ENCODE results near the gene TRIM41.
"Not testable (repeated sequence)": the region's sequence is repeated elsewhere in the genome, so short reads cannot be mapped to it uniquely, and the experiment has no call there.

The TRIM41 gene

DNA sequence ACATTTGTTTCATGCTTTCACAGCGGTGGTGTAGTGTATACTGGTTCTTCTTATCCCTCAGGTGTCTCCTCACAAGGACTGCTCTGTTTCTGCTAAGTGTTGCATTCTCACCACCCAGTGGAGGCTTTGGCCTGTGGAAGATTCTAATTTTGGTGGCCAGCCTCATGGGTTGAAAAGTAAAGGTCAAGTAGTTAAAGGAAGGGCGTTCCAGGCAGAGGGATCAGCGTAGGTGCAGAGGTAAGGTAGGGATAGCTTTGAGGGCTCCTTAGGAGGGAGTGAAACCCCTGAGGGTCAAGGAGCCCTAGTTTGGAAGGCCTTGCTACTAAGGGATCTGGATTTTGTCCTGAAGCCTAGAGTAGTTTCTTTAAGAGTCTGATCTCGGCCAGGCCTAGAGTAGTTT lies 25.2 kb downstream of the TRIM41 start:
- DNase-seq (ENCODE audit: low read depth in 2 of 2), result no peak

DNA sequence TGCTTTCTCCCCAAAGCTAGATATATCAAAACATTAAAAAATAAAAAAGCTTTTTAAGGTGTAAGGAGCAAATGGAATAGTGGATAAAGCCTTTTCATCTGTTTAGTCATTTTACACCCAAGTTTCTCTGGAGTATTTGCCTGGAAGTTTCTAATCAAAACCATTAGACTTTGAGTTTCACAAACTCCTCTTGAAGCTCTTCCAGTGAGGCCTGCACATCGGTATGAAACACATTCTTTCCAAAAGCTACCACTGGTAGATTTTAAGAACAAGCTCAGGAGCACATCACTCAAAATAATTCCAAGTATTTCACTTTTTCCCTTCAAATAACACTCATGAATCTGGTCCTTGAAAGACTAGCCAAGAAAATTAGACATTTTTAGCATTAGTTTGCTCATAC lies 32.2 kb downstream of the TRIM41 start:
- no peak for DNase-seq (ENCODE audit: low read depth in 2 of 2)

DNA sequence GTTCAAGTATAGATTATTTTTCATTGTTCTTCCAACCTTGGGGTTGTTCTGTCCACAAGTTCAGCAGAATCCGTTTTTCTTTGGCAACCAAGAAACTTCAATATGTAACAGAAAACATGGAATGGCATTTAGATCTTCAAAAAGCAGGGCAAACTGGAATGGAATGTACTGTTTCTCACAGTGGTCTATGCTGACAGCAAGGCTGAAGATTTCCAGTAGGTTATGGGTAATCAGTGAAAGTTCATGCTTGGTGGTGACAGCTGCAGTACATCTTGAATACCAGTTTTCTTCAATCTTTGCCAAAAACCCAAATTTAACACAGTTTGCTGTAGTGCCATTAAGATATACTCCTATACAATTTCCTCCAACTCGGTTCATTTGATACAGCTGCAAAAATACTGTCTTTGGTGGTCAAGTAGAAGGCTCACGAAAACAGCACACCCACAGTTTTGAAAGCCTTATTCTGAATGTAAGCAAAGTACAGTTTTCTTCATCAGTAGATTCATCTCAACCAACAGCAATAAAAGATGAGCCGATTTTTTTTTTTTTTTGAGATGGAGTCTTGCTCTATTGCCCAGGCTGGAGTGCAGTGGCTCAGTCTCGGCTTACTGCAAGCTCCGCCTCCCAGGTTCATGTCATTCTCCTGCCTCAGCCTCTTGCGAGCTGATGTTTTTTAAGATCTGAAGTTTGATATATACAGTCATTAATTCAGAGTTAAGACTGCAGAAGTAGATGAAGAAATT lies 32.9 kb downstream of the TRIM41 start:
- DNase-seq (ENCODE audit: low read depth in 2 of 2), result no peak

DNA sequence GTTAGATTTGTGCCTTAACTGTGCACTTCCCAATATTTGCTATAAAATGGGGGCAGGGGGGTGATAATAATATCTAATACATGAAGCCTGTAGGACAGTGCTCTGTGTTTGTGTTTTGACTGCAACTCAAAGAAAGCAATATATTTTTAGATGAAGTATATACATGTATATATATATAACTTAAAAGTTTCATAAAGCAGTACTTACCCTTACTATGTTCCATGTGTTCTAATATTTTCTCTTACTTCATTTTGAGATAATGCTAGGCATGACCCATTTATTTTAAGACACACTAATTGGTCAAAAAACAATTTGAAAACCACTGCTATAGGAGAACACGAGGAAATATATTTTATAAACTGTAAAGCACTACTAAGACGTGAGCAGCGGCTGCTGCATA lies 35.5 kb downstream of the TRIM41 start:
- no peak for DNase-seq (ENCODE audit: low read depth in 2 of 2)

DNA sequence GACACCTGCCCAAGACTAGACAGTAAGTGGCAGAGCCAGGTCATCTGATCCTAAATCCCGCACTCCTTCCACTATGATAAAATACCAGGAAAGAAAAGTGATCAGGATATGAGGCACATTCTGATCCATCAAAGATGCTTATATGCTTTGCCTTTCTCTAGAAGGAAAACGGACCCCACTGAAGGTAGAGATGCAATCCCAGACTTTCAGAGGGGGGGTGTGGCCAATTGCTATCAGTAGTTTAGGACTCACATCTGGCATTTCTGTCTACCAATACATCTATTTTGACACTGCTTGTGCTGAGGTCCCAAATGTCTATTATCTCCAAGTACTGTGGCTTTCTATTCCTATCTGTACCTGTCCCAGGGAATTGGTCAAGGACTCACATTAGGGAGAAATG lies 36.2 kb downstream of the TRIM41 start:
- no peak for DNase-seq (ENCODE audit: low read depth in 2 of 2)

DNA sequence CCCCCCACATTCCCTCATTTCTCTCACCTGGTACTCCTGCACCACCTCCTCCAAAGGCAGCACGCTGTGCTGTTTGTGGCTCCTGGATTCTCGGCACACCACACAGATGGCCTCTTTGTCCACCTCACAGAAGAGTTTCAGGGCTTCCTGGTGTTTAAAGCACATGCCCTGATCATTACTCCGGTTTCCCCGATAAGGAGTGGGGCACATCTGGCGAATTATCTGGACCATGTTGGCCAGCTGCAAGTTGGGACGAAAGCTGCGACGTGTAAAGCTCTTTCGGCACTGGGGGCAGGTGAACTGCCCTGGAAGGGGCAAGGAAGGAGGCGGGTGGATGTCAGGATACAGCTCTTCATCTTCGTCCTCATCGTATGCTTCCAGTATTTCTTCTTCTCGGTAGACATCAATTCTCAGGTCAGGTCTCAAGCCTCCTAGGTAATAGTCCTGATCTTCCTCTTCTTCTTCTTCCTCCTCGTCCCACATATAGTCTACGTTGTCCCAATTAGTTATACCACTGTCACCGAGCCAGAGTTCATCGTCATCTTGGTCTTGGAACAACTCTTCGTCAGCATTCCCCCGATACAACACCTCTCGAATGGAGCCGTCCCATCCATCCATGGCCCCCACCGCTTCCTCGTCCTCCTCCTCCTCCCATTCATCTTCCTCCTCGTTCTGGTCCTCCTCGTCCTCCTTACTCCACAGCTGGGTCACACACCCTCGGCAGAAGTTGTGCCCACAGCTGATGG lies 37.1 kb downstream of the TRIM41 start:
- no peak for DNase-seq (ENCODE audit: low read depth in 2 of 2)

DNA sequence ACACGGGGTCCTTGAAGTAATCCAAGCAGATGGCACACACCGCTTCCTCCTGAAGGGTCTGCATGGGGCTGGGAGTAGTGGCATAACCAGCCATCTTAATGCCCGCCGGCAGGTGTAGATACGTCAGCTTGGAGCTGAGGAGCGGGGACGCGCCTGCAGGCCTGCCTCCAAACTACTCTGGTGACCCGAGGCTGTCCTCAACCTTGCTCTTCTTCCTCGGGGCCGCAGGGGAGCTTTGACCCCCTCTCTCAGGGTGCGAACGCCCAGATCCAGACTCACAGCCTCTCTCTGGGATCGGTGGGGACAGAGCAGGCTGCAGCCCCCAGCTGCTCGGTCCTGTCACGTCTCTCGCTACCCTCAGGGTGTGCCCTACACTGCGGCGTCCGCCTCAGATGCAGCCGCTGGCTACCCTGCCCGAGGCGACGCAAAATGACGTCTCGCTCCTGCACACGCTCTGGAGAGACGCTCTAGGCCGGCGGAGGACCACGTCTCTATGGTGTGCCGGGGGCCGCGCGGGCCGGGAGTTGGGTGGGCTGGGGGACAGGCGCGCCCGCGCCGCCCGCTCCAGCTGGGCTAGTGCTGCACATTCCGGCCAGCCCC lies 37.7 kb downstream of the TRIM41 start, which contains the start of gene TRIM52:
Gene TRIM52 (minus strand): TSS at position 424 of the 600 bp plus-strand sequence. CDS start 330 bp downstream, at position 94.
- peak; percentile 79 to 80 for DNase-seq (ENCODE audit: low read depth in 2 of 2)

DNA sequence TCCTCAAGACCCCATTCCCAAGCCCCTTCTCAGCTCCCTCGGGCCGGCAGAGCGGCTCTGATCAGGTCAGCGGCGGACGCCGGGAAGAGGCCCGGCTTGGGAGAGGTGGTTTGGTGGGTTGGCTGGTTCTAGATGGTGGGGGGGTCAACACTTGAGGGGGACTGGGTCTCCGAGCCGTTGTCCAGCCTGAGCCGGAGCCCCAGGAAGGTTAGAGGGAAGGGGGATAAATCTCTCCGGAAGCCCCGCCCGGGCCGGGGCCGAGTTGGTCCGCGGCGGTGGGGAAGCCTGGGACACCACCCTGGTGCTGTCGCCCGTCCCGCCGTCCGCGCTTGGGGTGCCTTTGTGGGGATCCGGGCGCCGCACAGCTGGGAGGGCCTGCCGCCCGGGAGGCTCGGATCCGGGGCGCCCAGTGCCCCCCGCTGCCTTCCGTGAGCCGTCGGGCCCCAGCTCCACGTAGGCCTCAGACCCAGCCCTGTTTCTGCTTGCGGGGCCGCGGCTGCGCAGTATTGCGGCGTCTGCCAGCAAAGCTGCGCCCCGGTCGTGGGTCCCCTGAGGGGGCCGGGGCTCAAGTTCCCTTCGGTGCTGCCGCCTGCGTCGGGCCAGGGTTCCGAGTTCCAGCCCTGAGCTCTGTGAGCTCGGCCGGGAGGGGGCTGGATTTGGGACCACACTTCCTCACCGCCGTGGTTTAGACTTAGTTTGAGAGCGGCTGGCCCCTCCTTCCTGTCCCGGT lies 38.4 kb downstream of the TRIM41 start:
- peak; percentile 41 to 48 for DNase-seq (ENCODE audit: low read depth in 2 of 2)

DNA sequence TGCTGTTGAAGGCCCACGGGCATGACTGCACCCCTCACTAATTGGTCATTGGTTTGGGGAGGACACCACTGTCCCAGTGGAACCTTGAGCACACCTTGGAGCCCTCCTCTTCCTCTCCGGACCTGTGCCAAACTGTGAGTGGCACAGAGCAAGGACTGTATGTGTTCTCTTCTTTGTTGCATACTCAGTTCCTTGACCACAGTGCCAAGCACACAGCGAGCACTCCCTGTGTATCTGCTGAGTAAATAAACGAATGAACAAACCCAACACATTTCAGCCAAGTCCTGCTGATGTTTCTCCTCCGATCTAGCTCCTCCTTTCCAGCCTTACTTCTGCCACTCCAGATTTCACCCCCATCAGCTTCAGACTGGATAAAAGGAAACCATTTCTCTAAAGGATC lies 40.6 kb downstream of the TRIM41 start:
- DNase-seq (ENCODE audit: low read depth in 2 of 2), result no peak

DNA sequence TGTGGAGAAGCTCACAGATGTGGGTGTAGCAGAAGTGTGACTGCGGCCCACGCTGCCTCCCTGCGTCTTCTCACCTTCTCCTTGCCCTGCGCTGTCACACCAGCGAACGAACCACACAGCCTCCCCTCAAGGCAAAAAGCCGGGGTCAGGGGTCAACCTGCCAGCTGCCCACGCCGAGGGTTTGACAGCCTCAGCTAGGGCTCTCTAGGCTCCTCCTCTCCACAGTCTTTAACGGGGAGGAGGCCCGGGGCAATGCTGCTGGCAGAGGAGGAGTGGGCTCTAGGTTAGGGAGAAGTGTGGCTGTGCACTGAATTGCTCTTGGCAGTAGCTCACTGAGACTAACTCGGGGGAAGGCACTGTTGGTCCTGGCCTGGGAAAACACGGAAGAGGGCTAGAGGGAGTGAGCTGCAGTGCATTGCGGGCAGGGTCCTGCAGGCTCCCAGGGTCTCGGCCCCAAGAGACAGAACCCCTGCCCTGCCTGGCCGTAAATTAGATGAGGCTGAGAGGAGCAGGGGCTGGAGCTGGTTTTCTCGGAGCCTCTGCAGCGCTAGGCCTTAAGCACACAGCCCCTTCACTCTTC lies 42.1 kb downstream of the TRIM41 start:
- DNase-seq (ENCODE audit: low read depth in 2 of 2), result no peak

DNA sequence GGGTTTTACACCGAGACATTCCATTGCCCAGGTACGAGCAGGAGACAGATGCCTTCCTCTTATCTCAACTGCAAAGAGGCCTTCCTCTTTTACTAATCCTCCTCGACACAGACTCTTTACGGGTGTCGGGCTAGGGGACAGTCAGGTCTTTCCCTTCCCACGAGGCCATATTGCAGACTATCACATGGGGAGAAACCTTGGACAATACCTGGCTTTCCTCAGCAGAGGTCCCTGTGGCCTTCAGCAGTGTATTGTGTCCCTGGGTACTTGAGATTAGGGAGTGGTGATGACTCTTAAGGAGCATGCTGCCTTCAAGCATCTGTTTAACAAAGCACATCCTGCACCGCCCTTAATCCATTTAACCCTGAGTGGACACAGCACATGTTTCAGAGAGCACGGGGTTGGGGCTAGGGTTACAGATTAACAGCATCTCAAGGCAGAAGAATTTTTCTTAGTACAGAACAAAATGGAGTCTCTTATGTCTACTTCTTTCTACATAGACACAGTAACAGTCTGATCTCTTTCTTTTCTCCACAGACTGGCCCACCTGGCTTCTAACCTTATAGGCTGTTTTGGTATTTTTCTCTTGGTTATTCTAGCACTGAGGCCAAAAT lies 44.3 kb downstream of the TRIM41 start:
- DNase-seq (ENCODE audit: low read depth in 2 of 2), result not testable (repeated sequence)

DNA sequence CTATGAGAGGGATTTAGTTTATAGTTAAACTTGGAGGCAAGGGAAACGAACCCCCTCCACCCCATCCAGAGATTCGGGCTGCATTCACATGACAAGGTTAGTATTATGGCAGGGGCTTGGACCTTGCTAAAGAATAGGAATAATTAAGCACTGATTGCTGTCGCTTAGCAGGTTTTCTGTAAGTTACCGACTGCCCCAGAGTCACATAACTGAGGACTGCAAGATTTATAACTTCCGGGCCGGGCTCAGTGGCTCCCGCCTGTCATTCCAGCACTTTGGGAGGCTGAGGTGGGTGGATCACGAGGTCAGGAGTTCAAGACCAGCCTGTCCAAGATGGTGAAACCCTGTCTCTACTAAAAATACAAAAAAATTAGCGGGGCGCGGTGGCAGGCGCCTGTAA lies 44.8 kb downstream of the TRIM41 start:
- DNase-seq (ENCODE audit: low read depth in 2 of 2), result not testable (repeated sequence)

DNA sequence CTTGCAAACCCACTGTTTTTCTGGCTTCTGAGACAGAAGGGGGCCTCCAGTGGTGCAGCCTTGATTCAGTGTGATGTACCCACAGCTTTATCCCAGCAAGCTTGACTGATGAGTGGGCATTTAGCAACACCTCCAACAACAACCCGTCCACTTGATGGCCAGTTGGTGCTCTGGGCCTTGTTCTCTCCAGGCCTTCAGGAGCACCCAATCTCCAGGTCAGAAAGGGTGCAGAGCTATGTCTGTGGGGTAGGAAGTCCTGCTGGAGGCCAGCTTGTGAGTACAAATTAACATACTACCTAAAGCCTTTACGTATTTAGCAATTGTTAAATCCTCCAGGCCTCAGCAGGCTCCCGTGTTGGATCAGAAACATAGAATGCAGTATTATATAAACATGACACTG lies 48.0 kb downstream of the TRIM41 start:
- no peak for DNase-seq (ENCODE audit: low read depth in 2 of 2)

DNA sequence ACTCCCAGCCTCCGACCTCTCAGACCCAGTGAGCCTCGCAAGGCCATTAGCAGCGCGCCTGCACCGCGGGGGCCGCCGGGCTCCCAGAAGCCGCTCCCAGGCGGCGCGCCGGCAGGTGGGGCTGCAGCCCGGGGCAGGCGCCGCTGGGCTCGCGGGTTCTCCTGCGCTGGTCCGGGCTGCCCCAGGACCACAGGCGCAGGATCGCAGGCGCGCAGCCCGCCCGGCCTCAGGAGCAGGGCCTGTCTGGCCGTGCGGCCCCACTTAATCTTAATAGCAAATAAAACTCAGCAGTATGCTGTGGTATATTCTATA lies 50.3 kb downstream of the TRIM41 start:
- not testable (repeated sequence) for DNase-seq (ENCODE audit: low read depth in 2 of 2)

DNA sequence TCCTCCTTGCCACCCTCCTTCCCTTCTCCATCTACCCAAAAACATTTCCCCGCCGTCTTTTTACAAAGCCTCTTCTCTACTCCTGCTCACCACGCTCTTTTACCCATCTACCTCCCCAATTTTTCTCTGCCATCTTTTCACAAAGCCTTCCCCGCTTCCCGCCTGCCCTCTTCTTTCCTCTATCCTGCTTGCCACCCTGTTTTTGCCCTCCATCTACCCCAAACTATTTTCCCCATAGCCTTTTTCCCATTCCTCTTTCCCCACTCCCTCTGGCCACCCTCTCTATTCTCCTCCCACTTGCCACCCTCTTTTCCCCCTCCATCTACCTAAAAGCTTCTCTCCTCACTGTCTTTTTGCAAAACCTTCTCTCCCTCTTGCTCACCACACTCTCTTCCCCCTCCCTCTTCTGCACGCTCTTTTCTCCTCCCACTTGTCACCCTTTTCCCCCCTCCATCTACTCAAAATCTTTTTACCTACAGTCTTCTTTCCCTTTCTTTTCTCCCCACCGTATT lies 57.2 kb downstream of the TRIM41 start:
- DNase-seq (ENCODE audit: low read depth in 2 of 2), result no peak

DNA sequence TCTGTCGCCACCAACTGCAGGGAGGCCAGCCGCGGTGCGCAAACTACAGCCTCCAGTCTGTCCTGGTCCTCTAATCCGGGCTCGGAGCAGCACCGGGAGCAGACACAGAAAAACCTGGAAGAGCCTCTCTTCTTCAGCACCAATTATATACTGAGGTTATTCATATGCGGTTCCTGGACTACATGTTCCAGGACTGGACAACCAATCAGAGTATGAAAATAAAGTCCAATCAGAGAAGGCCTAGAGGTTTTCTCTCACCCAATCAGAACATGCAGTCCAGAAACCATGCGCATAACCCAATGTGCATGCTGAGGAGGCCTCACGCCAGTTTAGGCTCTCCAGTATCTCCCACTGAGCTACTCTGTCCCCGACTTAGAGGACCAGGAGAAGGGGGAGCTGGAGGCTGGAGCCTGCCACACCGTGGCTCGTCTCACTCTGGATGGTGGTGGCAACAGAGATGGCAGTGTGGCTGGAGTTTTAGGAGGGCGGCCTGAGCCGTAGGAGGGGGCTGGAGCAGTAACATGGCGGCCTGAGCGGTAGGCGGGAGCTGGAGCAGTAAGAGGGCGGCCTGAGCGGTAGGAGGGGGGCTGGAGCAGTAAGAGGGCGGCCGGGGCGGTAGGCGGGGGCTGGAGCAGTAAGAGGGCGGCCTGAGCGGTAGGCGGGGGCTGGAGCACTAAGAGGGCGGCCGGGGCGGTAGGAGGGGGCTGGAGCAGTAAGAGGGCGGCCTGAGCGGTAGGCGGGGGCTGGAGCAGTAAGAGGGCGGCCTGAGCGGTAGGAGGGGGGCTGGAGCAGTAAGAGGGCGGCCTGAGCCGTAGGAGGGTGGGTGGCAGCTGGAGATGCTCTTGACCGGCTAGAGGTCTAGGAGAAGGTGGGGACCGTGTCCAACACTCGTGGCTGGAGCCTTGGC lies 58.2 kb downstream of the TRIM41 start:
- DNase-seq (ENCODE audit: low read depth in 2 of 2), result no peak

DNA sequence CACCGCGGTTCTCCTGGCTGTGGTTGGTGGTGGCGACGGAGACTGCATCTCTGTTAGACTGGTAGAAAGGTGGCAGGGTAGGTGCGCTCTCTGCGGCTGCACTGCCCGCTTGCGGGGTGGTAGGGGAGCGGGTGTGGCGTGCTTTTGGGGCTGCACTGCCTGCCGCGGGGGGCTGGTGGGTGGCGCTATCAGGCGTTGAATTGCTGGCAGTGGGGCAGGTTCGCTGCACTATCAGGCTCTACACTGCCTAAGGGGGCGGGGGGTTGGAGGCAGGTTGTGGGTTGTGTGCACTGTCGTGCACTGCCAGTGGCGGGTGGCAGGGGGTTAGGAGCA lies 58.9 kb downstream of the TRIM41 start:
- DNase-seq (ENCODE audit: low read depth in 2 of 2), result no peak

DNA sequence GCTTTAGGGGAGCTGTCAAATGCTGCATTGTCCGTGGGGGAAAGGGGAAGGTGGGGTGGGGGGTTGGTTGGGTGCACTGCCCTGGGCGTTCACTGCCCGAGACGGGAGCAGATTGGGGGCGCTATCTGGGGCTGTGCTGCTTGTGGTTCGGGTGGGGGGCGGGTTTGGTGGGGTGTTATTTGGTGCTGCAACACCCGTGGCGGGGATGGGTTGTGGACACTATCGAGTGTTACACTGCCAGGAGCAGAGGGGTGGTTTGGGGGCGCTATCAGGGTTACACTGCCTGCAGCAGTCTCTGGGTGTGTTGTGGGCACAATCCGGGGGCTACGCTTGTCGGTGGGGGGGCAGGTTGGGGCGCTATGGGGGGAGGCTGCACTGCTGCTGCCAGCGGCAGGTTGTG lies 59.3 kb downstream of the TRIM41 start:
- not testable (repeated sequence) for DNase-seq (ENCODE audit: low read depth in 2 of 2)

DNA sequence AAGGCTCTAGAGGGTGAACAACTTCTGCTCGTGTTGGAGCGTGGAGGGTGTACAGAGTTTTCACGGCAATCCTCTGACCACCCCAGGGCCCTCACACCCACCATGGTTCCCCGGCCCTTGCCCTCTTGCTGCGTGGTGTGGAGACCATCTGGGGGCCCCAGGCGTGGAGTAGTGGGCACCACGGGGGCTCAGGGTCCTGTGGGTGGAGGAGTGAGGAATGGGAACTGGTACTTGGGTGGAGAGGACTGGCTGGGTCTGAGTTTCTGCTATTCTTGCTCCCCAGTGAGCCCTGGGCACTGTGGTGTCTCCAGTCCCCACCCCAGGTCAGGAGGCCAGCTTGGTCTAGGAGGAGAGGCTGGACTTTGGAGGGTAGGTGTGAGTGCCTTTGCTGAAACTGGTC lies 59.8 kb downstream of the TRIM41 start:
- no peak for DNase-seq (ENCODE audit: low read depth in 2 of 2)

DNA sequence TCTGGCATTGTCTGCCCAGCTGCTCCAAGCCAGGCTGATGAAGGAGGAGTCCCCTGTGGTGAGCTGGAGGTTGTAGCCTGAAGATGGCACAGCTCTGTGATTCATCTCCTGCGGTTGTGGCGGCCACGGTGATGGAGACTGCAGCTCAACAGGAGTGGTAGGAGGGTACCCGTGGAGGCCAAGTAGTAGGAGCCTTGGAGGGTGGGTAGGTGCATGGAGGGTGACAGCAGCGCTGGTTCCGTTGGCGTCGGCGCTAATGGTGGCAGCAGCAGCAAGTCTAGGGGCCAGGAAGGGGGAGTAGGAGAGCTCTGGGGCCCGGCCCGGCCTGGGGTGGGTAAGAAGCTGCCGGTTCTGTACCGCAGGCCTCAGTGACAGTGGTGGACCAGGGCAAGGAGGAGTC lies 60.3 kb downstream of the TRIM41 start:
- DNase-seq (ENCODE audit: low read depth in 2 of 2), result no peak

Measured in stimulated activated CD4-positive, alpha-beta T cell treated with anti-CD3 and anti-CD28 coated beads, Interleukin-1b, Interleukin-23, amount 100 ng/mL, for 1 hour (primary cell).